OCI-LY1 (cell line): ENCODE results near the gene HLA-F.

ENCODE experiments used
- H2AFZ ChIP-seq: fragments of 200-600 bp; sonication (generic), shearing (Covaris generic); 2 replicates; pipeline ENCODE4 v1.6.0; 2014; ENCODE audit warnings: antibody characterized with exemption, mild to moderate bottlenecking, low read length
- H3F3A ChIP-seq: fragments of 200-600 bp; sonication (generic), shearing (Covaris generic); 2 replicates; pipeline ENCODE4 v1.6.0; 2014; ENCODE audit warnings: mild to moderate bottlenecking, antibody characterized with exemption, low read length, moderate library complexity; ENCODE audit not compliant: insufficient read depth
- H3K27ac ChIP-seq: fragments of 200-600 bp; sonication (generic); 2 replicates; pipeline ENCODE4 v1.5.1; 2014; ENCODE audit warnings: low read length, mixed run types, mild to moderate bottlenecking, low read depth; ENCODE audit not compliant: poor library complexity, severe bottlenecking
- H3K27me3 ChIP-seq: fragments of 200-600 bp; sonication (generic); 2 replicates; pipeline ENCODE4 v1.6.0; 2014; ENCODE audit warnings: antibody characterized with exemption, mild to moderate bottlenecking, low read length, moderate library complexity; ENCODE audit not compliant: insufficient read depth
- H3K36me3 ChIP-seq: fragments of 200-600 bp; sonication (generic); 2 replicates; pipeline ENCODE4 v1.6.1; 2014; ENCODE audit warnings: mild to moderate bottlenecking, antibody characterized with exemption, low read length, moderate library complexity, mixed read lengths; ENCODE audit not compliant: insufficient read depth
- H3K4me1 ChIP-seq: fragments of 200-600 bp; sonication (generic); 2 replicates; pipeline ENCODE4 v1.5.1; 2014; ENCODE audit warnings: mild to moderate bottlenecking, low read length, moderate library complexity; ENCODE audit not compliant: insufficient read depth, severe bottlenecking
- H3K4me2 ChIP-seq: fragments of 200-600 bp; sonication (generic), shearing (Covaris generic); 2 replicates; pipeline ENCODE4 v1.6.1; 2014; ENCODE audit warnings: low read length
- H3K4me3 ChIP-seq: fragments of 200-600 bp; sonication (generic); 2 replicates; pipeline ENCODE4 v1.5.1; 2014; ENCODE audit warnings: low read length, low read depth, mild to moderate bottlenecking, mixed read lengths; ENCODE audit not compliant: poor library complexity, severe bottlenecking
- H3K79me2 ChIP-seq: fragments of 200-600 bp; shearing (Covaris generic); 2 replicates; pipeline ENCODE4 v1.6.1; 2016; ENCODE audit warnings: mixed run types, low read length, mixed read lengths; ENCODE audit not compliant: insufficient read depth
- H3K9ac ChIP-seq: fragments of 200-600 bp; sonication (generic), shearing (Covaris generic); 2 replicates; pipeline ENCODE4 v1.6.1; 2014; ENCODE audit warnings: mild to moderate bottlenecking, low read length, mixed read lengths
- H3K9me2 ChIP-seq: fragments of 200-600 bp; sonication (generic), shearing (Covaris generic); 2 replicates; pipeline ENCODE4 v1.6.1; 2014; ENCODE audit warnings: low read depth, mild to moderate bottlenecking, low read length, mixed read lengths
- H3K9me3 ChIP-seq: fragments of 200-600 bp; shearing (Covaris generic); 2 replicates; pipeline ENCODE4 v1.6.1; 2014; ENCODE audit warnings: low read length, mixed read lengths
- H4K20me1 ChIP-seq: fragments of 200-600 bp; sonication (generic), shearing (Covaris generic); 2 replicates; pipeline ENCODE4 v1.6.0; 2016; ENCODE audit warnings: mild to moderate bottlenecking, low read length; ENCODE audit not compliant: insufficient read depth
- EZH2 ChIP-seq: fragments of 200-600 bp; sonication (generic), shearing (Covaris generic); IDR thresholded peaks from 2 replicates; pipeline ENCODE4 v1.8.0; 2017; ENCODE audit warnings: borderline replicate concordance, mixed run types, mild to moderate bottlenecking, antibody characterized with exemption, low read length, moderate library complexity, mixed read lengths
- TF ChIP-seq, protein P1 (sequence below): fragments of 200-600 bp; sonication (generic), shearing (Covaris generic); IDR thresholded peaks from 2 replicates; pipeline ENCODE4 v1.5.1; 2017; ENCODE audit warnings: mild to moderate bottlenecking, antibody characterized with exemption, low read length, moderate library complexity, mixed read lengths

Gene HLA-F

DNA sequence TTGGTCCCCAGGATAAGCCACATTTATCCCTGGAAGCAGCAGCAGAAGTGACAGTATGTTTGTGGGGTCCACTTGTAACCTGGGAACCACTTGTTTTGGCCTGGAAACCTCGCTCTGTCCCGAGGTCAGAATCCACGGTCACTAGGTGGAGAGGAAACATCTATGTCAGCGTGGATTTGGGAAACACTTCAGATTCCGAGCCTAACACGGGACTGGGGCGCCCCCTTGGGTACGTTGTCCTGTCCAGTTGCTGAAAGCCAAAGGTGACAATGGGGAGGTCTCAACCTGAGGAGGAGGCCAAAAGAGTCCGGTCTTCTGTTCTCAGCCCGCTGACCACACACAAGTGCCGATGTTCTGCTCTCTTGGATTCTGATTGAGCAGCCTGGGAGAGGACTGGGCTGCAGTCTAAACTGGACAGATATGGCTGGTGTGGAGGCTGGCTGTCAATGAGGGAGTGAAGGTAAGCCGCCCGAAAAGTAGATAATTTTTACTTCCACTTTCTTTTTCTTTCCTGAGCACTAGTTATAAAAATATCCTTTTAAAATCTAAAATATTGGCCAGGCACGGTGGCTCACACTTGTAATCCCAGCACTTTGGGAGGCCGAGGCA is 37.4 kb upstream of the HLA-F start:
- no peak overlapping the region for H3K27ac ChIP-seq
- no peak overlapping the region for H2AFZ ChIP-seq
- TF ChIP-seq, protein P1, sequence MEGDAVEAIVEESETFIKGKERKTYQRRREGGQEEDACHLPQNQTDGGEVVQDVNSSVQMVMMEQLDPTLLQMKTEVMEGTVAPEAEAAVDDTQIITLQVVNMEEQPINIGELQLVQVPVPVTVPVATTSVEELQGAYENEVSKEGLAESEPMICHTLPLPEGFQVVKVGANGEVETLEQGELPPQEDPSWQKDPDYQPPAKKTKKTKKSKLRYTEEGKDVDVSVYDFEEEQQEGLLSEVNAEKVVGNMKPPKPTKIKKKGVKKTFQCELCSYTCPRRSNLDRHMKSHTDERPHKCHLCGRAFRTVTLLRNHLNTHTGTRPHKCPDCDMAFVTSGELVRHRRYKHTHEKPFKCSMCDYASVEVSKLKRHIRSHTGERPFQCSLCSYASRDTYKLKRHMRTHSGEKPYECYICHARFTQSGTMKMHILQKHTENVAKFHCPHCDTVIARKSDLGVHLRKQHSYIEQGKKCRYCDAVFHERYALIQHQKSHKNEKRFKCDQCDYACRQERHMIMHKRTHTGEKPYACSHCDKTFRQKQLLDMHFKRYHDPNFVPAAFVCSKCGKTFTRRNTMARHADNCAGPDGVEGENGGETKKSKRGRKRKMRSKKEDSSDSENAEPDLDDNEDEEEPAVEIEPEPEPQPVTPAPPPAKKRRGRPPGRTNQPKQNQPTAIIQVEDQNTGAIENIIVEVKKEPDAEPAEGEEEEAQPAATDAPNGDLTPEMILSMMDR = no peak
- no peak for TF ChIP-seq EZH2
- no peaks in the 10 kb centered on the region for H3K36me3 ChIP-seq
- no peaks in the 10 kb centered on the region; the same call in 1 of the 2 replicates for H3K27me3 ChIP-seq
- no peak overlapping the region for H3K4me2 ChIP-seq
- H3K9me2 ChIP-seq = no peaks in the 10 kb centered on the region
- no peaks in the 10 kb centered on the region for H3K9me3 ChIP-seq
- H3K4me1 ChIP-seq = no peaks in the 10 kb centered on the region
- H3K4me3 ChIP-seq = no peak overlapping the region
- H3F3A ChIP-seq = no peaks in the 10 kb centered on the region
- no peak overlapping the region for H3K9ac ChIP-seq
- H4K20me1 ChIP-seq = no peaks in the 10 kb centered on the region
- H3K79me2 ChIP-seq = no peaks in the 10 kb centered on the region

DNA sequence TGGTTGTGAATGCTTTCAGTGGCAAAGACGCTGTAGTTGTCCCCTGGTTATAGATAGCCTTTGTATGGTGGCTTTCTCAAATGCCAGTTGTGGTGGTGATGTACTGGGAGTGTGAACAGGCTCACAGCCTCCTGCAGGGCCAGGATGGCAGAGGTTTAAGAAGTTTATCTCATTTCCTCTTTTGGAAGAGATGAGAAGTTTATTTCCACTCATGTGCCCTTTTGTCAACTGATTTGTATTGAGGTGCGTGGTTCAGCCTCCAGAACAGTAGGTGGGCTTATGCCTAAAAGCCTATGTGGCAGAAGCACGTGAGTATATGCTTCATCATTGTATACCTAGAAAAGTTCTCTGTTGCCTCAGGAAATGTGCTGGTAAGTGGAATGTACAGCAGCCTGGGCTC is 28.6 kb upstream of the HLA-F start:
- no peaks in the 10 kb centered on the region for H3K27me3 ChIP-seq
- H4K20me1 ChIP-seq = no peaks in the 10 kb centered on the region
- no peaks in the 10 kb centered on the region for H3K9me3 ChIP-seq
- no peak for TF ChIP-seq EZH2
- TF ChIP-seq, protein P1 = no peak
- H3K27ac ChIP-seq = no peak overlapping the region
- H3F3A ChIP-seq = no peaks in the 10 kb centered on the region
- no peak overlapping the region for H2AFZ ChIP-seq
- no peaks in the 10 kb centered on the region for H3K36me3 ChIP-seq
- H3K4me3 ChIP-seq = no peak overlapping the region
- no peak overlapping the region for H3K4me2 ChIP-seq
- H3K4me1 ChIP-seq = no peaks in the 10 kb centered on the region
- H3K9ac ChIP-seq = no peak overlapping the region
- no peaks in the 10 kb centered on the region for H3K79me2 ChIP-seq
- no peaks in the 10 kb centered on the region for H3K9me2 ChIP-seq

DNA sequence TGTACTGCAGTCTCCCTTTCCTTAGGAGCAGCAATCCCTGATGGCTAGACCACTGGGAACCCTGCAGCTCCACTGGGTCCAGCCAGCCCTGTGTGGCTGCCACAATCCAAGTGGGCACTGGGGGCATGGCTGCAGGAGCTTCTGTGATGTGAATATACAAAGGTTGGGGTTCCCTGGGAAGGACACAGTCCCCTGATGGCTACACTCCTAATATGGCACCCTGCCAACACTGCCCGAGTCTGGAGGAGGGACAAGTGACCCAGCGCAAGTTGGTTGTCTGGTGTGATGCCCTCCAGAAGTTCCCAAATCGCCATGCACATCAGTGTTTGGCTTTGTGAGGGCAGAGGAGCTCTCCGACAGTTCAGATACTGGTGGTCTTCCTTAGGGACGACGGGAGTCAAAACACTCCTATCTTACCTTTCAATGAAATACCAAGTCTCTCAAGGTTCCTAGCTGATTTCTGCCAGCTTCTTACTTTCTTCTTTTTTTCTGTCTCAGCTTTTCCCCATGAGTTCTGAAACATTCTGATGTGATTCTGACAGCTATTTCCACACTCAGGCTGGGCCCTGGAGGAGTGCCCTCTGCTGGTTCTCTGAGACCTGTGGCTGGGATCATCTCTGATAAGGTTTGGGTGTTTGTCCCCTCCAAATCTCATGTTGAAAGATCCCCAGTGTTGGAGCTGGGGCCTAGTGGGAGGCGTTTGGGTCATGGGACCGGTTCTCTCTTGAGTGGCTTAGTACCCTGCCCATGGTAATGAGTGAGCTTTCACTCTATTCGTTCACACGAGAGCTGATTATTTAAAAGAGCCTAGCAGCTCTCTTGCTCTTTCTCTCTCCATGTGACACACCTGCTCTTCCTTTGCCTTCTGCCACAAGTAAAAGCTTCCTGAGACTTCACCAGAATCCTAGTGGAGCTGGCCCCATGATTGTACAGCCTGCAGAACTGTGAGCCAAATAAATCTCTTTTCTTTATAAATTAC is 26.8 kb upstream of the HLA-F start:
- no peak overlapping the region for H3K4me3 ChIP-seq
- H3K9me3 ChIP-seq = no peaks in the 10 kb centered on the region
- no peak for TF ChIP-seq EZH2
- TF ChIP-seq, protein P1 = peak; percentile 64
- H3K36me3 ChIP-seq = no peaks in the 10 kb centered on the region
- H4K20me1 ChIP-seq = no peaks in the 10 kb centered on the region
- H3K79me2 ChIP-seq = no peaks in the 10 kb centered on the region
- H3K9me2 ChIP-seq = no peaks in the 10 kb centered on the region
- H3K4me1 ChIP-seq = no peaks in the 10 kb centered on the region
- no peak overlapping the region for H3K4me2 ChIP-seq
- H3K27me3 ChIP-seq = no peaks in the 10 kb centered on the region
- no peak overlapping the region for H3K9ac ChIP-seq
- H2AFZ ChIP-seq = no peak overlapping the region
- H3K27ac ChIP-seq = no peak overlapping the region
- H3F3A ChIP-seq = no peaks in the 10 kb centered on the region
